HG03064 (cell line): ENCODE results near the gene SLC30A9.
A peak's percentile ranks its signal among the peaks of the same experiment; 100 is the strongest.

Experiments
- ATAC-seq: cut with Tn5 transposase; IDR thresholded peaks from one replicate; pipeline ENCODE4 v1.9.1; 2021; ENCODE audit warnings: low read depth; ENCODE audit not compliant: unreplicated experiment

SLC30A9 gene

DNA sequence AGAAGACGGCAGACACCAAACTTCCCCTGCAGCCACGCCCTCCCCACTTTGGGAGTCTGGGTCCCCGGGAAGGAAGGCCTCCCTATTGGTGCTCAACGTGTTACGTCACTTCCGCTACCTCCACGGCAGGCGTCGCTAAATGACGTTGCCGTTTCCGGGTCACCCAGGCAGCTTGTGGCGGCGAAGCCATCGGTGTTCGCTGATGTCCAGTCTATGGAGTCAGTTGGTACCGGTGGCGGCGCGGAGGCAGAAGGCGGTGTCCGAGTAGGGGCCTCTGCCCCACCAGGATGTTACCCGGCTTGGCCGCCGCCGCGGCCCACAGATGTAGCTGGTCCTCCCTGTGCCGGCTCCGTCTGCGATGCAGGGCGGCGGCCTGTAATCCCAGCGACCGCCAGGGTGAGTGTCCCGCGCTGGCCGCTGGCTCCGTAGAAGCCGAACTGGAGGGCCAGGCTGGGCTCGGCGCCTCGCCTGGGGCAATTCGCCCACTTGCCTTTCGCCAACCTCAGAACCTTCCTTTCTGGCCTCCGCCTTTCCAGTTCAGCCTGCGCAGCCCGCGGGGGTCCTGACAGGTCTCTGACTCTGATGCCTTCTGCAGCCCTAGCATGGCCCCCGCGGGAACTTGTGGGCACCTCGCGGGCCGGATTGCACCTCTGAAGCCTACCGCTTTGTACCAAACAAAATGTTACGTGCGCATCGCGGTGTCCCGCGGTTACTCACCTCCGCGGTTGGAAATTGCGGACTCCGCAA, at the start of gene SLC30A9:
SLC30A9 (plus strand) TSS at position 166 of the 747 bp plus-strand sequence; CDS start at position 288, 122 bp downstream.
- ATAC-seq, result peak; percentile 99

DNA sequence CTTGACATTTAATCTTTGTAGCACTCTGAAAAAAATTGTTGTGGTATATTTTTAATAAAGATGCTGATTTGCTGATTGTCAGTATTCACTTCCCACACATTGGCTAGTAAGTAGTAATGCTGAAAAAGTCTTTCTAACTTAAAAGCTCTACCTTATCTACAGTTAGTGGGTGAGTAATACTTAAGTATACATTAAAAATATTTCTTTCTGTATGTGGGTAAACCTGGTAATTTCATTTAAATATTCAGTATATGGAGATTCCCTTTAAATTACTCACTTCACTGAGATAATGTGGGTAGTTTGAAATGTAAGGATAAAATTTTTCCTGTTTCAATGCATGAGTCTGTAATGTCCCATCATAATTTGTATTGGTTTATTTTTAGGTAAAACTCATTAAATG, 49.5 kb upstream of the SLC30A9 start:
- ATAC-seq, result no peak

DNA sequence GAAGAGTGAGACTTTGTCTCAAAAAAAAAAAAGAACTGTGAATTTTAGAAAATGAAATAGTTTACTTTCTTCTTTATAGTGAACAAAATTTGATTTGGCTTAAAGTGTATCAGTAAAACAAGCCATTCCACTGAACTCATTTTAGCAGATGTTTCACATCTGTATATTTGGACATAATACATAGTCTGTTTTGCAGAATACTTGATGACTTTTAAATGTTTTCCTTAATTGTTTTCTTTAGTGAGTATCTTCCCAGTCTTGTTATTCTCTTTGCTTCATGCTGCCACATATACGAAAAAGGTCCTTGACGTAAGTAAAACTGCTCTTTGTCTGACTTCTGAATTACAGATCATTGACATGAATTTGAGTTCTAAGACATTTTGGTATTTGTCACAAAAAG, 46.8 kb upstream of the SLC30A9 start:
- ATAC-seq, result no peak

DNA sequence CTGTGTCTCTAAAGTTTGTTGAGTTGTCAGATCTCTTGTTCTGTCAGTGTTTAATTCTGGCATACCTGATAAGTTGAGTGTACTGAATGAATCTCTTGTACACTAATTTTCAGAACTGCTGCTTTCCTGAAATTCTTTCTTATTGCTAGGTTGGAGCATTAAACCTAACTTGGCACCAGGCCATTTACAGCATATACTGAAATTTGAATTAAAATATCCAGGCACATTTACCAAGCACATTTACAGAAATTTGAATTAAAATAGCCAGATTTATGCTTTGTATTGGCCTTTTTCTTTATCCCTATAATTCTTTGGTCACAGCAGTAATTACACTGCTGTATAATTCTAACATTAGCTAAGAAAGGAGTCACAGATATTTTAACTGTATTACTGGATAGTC, 46.2 kb upstream of the SLC30A9 start:
- ATAC-seq, result no peak

DNA sequence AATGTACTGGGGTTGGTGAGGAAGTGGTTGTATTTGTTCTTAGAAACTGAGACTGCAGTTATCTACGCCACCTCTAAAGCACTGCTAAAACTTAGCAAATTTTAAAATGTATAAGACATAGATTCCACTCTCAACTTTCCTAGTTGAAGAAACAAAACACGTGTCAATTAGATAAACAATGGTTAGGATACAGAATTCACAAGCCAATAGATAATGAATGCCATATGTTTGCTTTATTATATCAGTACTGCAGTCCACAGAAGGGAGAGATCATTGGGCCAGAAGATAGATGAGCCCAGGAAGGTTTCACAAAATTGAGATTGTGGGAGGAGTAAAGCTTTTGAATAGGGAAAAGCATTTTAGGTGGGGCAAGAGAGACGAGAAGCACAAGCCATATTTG, 40.8 kb upstream of the SLC30A9 start:
- ATAC-seq, result no peak

DNA sequence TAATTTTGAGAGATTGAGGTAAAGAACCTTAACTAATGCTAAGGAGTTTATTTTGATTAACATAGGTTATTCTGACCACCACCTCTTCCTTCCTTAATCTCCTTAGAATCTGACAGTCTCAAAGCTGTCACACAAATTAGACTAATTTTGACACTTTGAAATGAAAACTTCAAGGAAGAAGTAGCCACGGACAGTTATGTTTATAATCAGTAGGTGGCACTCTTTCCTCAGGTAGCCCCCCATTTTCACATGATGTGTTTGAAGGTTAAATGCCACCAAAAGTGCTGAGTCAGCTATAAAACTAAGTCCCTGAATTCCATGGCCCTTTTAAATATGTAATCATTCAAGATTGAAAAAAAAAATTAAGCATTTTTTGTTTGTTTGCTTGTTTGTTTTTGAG, 32.7 kb upstream of the SLC30A9 start:
- ATAC-seq, result no peak

DNA sequence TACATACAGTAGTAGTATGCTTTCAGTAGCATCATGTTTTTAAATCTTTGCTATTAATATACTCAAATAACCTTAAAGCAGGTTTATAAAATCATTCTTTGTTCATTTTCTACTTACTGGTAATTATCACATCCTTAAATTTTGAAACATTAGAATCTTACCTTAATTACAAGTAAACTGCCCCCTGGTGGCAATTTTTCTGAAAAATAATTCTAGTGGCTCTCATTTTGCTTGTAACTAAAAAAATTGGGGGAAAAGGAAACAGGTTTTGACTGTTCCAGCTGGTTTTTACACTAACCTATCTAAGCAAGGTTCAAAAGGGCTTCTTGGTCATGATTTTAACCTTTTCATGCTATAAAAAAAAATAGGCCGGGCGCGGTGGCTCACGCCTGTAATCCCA, 27.2 kb upstream of the SLC30A9 start:
- ATAC-seq, result no peak

DNA sequence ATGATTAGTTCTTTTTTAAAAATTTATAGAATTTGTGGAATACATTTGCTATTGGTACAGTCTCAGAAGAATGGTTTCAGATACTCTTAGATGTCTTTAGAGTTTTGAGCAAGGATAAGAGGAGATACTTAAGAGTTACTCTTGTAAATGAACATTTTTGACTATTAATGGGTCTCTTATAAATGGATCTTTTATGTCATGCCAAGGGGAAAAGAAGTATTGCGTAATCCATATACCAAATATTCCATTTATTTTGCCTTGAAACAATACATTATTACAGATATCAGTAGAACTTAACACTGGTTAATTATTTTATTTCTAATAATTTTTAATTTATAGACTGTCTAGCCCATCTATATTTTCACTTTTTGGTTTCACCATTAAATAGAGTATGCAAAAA, 25.9 kb upstream of the SLC30A9 start:
- ATAC-seq, result no peak

DNA sequence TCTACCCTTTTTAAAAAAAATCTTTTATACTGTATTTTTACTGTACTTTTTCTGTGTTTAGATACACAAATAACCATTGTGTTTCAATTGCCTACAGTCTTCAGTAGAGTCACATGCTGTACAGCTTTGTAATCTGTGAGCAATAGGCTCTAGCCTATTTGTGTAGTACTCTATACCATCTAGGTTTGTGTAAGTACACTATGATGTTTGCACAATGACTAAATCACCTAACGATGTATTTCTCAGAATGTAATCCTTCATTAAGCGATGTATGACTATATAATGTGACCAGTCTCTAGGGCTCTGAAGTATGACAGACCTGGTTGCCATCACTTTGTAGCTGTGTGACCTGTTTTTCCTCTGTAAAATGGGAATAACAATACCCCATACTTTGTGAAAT, 22.9 kb upstream of the SLC30A9 start:
- ATAC-seq, result no peak

DNA sequence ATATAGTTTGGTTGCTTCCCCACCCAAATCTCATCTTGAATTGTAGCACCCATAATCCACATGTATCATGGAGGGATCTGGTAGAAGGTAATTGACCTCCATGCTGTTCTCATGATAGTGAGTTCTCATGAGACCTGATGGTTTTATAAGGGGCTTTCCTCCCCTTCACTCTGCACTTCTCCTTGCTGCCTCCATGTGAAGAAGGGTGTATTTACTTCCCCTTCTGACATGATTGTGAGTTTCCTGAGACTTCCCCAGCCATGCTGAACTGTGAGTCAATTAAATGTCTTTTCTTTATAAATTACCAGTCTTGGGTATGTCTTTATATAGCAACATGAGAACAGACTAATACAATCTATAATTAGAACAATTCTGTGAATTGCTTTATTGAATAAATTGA, 20.7 kb upstream of the SLC30A9 start:
- ATAC-seq, result no peak

DNA sequence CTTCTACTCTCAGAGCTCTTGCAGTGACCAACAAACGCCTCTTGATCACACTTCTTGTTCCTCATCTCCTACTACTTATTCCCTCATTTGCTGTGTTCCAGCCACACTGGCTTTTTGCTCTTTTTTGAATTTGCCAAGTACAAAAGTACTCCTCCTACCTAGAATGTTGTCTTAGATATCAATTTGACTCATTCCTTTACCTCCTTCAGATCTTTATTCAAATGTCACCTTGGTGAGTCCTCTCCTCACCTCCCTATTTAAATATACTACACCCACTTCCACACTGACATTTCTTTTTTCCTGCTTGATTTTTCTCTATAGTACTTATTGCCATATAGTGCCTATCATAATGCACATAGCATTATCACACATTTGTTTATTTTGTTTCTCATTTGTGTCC, 15.0 kb upstream of the SLC30A9 start:
- no peak for ATAC-seq

DNA sequence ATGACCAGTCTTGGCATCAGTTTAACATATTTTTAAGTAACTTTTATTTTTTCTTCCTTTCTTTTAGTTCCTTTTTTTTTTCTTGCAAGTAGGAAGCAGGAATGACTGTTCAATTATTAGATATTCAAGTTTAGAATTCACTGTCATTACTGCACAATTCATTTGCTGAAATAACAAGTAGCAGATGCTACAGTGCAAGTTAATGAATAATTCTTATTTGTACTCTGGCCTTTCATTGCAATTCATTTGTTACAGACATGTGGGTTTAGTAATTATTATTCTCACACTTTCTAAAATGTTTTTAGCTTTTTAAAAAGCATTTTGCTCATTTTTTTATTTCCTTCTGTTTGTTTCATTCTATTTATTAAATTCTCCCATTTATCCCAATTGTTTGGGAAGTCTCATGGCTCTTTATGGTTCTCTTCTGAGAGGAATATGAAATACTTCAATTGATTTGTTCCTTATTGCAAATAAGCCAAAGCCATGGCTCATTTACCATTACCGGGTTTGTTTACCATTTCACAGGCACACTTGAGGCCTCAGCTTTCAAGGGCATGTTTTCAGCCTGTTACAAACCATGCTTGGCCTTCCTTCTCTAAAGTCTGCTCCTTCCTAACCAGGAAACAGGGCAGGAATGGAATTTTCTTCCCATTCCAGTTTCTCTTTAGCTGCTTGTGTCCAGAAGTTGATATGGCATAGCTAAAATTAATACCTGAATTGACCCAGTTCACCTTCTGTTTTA, 13.4 kb upstream of the SLC30A9 start:
- no peak for ATAC-seq

DNA sequence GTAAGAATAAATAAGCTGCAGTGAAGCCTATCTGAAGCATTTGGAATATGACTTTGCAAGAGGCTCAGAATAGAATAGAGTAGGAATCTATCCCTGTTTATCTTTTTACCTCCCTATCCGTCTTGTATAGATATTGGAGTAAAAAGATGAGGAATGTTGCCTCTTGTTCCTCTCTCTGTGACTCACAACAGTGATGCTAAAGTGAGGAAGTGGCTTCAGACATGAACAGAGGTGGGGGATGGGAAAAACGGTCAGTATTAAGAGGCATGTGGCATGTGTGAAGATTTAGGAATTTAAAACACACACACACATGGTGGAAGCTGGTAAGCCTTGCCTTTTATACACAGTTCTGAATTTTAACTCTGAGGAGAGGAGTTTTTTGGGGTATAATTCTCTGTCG, 12.6 kb upstream of the SLC30A9 start:
- ATAC-seq, result no peak

DNA sequence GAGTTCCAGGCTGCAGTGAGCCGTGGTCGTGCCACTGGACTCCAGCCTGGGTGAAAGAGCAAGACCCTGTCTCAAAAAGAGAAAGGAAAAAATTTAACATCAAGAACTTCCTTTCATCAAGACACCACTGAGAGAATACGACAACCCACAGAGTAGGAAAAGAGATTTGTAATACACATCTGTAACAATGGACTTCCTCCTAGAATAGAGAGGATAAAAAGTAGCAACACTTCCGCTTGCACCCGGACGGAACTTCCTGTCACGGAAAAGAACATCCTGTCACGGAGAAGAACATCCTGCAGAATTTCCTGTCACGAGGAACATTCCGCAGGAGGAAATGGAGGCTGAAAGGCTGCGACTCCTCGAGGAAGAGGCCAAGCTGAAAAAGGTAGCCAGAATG, 8.9 kb upstream of the SLC30A9 start, which contains the start of gene DCAF4L1:
DCAF4L1 (plus strand) TSS at position 301 of the 400 bp plus-strand sequence; CDS start at position 338, 37 bp downstream.
- ATAC-seq, result no peak

DNA sequence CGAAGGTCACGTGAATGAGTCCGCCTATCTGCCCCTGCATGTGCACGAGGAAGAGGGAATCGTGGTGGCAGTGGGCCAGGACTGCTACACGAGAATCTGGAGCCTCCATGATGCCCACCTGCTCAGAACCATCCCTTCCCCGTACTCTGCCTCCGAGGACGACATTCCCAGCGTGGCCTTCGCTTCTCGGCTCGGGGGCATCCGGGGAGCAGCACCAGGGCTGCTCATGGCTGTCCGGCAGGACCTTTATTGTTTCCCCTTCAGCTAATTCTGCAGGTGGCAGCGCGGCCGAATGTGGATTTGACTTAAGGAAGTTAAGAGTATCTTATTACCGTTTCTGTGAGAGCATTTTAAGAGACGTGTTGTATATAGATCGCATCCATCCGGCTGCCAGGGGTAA, 7.6 kb upstream of the SLC30A9 start:
- ATAC-seq, result no peak

DNA sequence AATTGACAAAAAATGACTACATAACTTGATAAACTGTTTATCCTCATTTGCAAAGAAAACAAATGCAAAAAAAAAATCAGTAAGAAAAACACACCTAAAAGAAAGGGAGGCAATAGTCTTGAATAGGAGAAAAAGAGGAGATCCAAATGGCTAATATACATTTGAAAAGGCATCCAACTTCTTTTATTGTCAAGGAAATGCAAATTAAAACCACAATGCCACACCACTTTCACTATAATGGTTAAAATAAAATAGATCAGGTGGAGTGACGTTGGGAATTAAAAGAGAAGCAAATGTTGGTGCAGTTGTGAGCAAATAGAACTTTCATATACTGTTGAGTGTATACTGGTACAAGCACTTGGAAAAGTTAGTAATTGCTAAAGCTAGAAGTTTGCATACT, 5.2 kb upstream of the SLC30A9 start:
- ATAC-seq, result no peak

DNA sequence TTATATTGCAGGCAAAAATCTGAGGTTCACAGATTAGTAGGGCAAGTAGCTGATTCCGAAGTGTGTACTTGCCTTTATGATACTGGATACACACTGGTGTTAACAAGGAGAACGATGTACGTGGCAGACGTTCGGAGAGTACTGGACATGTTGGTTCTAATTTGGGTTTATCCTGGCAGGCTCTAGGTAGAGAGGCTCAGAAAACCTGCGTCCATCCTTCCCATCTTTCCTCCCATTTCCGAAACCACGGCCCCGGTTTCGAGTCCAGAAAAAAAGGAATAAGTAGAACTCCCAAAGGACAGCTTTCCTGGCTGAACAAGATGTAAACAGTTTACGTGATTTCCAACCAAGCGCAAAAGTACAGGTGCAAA, 351 bp upstream of the SLC30A9 start:
- peak; percentile 8 for ATAC-seq

DNA sequence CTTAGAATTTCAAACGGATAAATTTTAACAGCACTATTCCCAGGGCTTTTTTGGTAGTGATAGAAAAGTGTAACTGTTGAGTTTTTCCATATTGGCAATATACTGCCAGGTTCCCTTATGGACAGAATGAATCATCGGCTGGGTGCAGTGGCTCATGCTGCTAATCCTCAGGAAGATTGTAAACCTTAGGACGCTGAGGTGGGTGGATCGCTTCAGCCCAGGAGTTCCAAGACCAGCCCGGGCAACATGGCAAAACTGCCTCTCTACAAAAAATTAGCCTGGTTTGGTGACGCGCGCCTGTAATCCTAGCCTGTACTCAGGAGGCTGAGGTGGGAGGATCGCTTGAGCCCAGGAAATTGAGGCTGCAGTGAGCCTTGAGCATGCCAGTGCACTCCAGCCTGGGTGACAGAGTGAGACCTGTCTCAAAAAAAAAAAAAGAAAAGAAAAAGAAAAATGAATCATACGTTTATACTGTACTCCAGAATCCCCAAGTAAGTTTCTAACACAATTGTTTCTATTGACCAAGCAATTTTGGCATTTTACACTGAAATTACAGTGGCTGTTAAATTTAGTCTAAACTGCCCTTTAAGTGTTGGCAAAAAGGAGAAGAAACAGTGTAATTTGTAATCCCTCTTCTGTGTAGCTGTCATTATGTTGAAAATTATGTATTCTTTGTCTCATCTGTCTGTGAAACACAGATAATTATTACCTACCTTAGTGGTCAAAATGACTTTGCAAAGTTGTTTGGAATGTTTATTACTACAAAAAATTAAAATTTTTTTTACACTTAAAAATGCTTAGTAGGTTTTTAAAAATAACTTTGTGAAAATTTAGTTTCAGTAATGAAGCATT, 1.8 kb downstream of the SLC30A9 start:
- no peak for ATAC-seq

DNA sequence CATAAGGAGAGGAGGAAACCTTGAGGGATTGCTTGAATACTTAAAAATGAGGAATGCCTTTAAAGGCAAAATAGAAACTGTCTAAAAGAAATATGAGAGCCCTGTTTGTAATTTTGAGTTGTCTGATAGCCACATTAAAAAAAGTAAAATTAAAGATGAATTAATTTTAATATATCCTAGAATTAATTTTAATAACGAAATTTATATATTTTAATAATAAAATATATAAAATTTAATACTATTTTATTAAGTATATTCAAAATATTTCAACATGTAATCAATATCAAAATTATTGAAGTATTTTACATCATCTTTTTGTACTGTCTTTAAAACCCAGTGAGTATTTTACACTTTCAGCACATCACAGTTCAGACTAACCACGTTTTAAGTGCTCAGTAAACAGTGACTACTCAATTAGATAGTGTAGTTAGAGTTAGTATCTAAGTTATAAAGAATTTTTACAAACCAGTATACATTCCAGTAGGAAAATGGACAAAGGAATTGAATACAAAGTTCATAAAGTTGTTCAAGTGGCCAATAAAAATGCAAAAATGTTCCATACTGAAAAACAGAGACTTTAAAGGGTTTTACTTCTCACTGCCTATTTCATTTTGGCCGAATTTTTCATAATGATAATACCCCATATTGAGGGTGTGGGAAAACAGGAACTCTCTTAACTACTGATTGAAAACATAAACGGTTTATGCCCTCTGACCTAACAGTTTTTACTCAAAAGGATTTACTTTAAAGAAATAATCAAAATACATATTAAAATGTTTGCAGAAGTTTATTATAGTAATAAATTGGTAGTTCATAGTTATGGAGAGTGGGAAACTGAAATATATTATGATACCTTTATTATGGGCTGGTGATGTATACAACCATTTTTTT, 2.9 kb downstream of the SLC30A9 start:
- no peak for ATAC-seq

DNA sequence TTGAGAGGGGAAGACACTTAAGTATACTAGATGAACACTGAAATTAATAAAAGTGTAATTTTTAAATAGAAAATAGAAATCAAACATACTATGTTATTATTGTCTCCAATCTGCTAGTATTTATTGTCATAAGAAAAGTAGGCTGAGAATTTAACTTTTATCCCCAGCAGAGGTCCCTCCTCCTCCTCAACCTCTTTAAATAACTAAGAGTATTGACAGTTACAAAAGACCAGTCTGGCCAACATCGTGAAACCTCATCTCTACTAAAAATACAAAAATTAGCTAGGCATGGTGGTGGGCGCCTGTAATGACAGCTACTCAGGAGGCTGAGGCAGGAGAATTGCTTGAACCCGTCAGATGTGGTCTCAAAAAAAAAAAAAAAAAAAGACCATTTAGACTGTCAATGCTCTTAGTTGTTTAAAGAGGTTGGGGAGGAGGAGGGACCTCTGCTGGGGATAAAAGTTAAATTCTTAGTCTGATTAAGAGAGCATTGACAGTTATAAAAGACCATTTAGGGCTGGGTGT, 4.2 kb downstream of the SLC30A9 start:
- no peak for ATAC-seq
